Measurements from ENCODE around the gene GNG12.

- TF ChIP-seq, protein P1, sequence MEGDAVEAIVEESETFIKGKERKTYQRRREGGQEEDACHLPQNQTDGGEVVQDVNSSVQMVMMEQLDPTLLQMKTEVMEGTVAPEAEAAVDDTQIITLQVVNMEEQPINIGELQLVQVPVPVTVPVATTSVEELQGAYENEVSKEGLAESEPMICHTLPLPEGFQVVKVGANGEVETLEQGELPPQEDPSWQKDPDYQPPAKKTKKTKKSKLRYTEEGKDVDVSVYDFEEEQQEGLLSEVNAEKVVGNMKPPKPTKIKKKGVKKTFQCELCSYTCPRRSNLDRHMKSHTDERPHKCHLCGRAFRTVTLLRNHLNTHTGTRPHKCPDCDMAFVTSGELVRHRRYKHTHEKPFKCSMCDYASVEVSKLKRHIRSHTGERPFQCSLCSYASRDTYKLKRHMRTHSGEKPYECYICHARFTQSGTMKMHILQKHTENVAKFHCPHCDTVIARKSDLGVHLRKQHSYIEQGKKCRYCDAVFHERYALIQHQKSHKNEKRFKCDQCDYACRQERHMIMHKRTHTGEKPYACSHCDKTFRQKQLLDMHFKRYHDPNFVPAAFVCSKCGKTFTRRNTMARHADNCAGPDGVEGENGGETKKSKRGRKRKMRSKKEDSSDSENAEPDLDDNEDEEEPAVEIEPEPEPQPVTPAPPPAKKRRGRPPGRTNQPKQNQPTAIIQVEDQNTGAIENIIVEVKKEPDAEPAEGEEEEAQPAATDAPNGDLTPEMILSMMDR (conservative IDR thresholded peaks at IDR 0.05; ENCODE audit: low read length) = no peak
- TF ChIP-seq EZH2phosphoT487 (IDR thresholded peaks at IDR 0.05; ENCODE audit: borderline replicate concordance) = no peak
Observed at GRCh38 chr1:67679691-67680090, 153.6 kb downstream of the GNG12 start.
